Mesendoderm (in vitro differentiated cells): ENCODE results near the gene SLC39A3.

Source experiments
- DNase-seq: peaks from one replicate; pipeline ENCODE4 v3.0.0; 2013
- H2AK5ac ChIP-seq: 2 replicates; pipeline ENCODE4 v1.6.1; 2013; ENCODE audit warnings: low read length, inconsistent platforms
- H2BK120ac ChIP-seq: 2 replicates; pipeline ENCODE4 v1.6.1; 2013; ENCODE audit warnings: low read depth, mild to moderate bottlenecking, low read length, moderate library complexity, mixed read lengths
- H2BK15ac ChIP-seq: replicated peaks from 2 replicates; pipeline ENCODE4 v1.6.1; 2013; ENCODE audit warnings: low read depth, mild to moderate bottlenecking, moderate library complexity
- H2BK5ac ChIP-seq: 2 replicates; pipeline ENCODE4 v1.6.1; 2013; ENCODE audit warnings: low read length, inconsistent platforms
- H3K18ac ChIP-seq: 2 replicates; pipeline ENCODE4 v1.6.1; 2013; ENCODE audit warnings: mild to moderate bottlenecking, low read length, mixed read lengths
- H3K23ac ChIP-seq: one replicate; pipeline ENCODE4 v1.6.1; 2013; ENCODE audit warnings: low read length
- H3K27ac ChIP-seq: 2 replicates; pipeline ENCODE4 v1.5.1; 2013; ENCODE audit warnings: low read depth, mild to moderate bottlenecking, inconsistent platforms, low read length, moderate library complexity
- H3K27me3 ChIP-seq: 2 replicates; pipeline ENCODE4 v1.6.1; 2013; ENCODE audit warnings: low read length, control low read depth, mild to moderate bottlenecking, inconsistent platforms; ENCODE audit not compliant: insufficient read depth, poor library complexity
- H3K36me3 ChIP-seq: 2 replicates; pipeline ENCODE4 v1.6.1; 2013; ENCODE audit warnings: low read length, inconsistent platforms; ENCODE audit not compliant: control insufficient read depth, insufficient read depth
- H3K4ac ChIP-seq: one replicate; pipeline ENCODE4 v1.6.1; 2013; ENCODE audit warnings: low read depth, mild to moderate bottlenecking, low read length, moderate library complexity
- H3K4me1 ChIP-seq: 2 replicates; pipeline ENCODE4 v1.6.1; 2013; ENCODE audit warnings: low read depth, low read length, inconsistent platforms; ENCODE audit not compliant: control insufficient read depth
- H3K4me2 ChIP-seq: 2 replicates; pipeline ENCODE4 v1.6.1; 2013; ENCODE audit warnings: low read length
- H3K4me3 ChIP-seq: 2 replicates; pipeline ENCODE4 v1.5.1; 2013; ENCODE audit warnings: mild to moderate bottlenecking, low read length
- H3K56ac ChIP-seq: one replicate; pipeline ENCODE4 v1.6.1; 2013; ENCODE audit warnings: low read length
- H3K79me1 ChIP-seq: 2 replicates; pipeline ENCODE4 v1.6.1; 2013; ENCODE audit warnings: low read length, inconsistent platforms
- H3K79me2 ChIP-seq: 2 replicates; pipeline ENCODE4 v1.6.1; 2013; ENCODE audit warnings: mild to moderate bottlenecking, low read length; ENCODE audit not compliant: control insufficient read depth, insufficient read depth
- H3K9ac ChIP-seq: 2 replicates; pipeline ENCODE4 v1.6.1; 2013; ENCODE audit warnings: low read length, inconsistent platforms
- H4K5ac ChIP-seq: one replicate; pipeline ENCODE4 v1.6.1; 2013; ENCODE audit warnings: low read length
- H4K8ac ChIP-seq: one replicate; pipeline ENCODE4 v1.6.1; 2013; ENCODE audit warnings: low read depth, mild to moderate bottlenecking, control low read depth, low read length, moderate library complexity
- WGBS: extraction: QIAGEN DNeasy Blood & Tissue Kit; methylation state at CpG from one replicate; pipeline ENCODE4 v1.1.7; 2013; ENCODE audit warnings: low lambda C conversion rate, missing lambda C conversion rate; ENCODE audit not compliant: insufficient coverage; ENCODE audit errors: extremely low coverage; 5-methylcytosine and 5-hydroxymethylcytosine counted together

SLC39A3 gene

DNA sequence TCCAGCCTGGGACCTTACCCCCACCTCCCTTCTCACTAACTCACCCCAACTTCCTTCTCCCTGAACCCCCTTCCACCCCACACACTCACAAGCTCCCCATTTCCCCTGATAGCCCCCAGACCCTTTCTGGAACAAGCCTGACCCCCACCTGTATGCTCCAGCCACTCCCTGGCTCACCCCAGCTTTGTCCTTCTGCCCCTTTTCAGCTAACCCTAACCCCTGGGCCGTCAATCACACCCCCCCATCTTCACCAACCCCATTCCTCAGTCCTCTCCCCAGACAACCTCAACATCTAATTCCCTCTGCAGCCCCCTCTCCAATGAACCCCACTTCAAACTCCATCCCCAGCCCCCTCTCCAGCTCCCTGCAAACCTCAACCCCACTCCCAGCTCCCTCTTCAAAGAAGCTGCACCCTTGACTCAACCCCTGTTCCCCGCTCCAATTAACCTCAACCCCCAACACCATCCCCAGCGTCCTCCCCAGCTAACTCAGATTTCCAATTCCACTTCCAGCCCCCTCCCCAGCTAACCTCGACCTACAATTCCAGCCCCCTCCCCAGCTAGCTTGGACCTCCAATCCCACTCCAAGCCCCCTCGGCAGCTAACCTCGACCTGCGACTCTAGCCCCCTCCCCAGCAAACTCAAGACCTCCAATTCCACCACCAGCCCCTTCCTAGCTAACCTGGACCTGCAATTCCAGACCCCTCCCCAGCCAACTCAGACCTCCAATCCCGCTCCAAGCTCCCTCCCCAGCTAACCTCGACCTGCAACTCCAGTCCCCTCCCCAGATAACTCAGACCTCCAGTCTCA is 38.3 kb downstream of the SLC39A3 start:
- H3K23ac ChIP-seq: no peak overlapping the region
- no peak overlapping the region for H2BK120ac ChIP-seq
- peak overlapping the region; percentile 62 for H3K4me3 ChIP-seq
- H3K36me3 ChIP-seq: no peaks in the 10 kb centered on the region
- H3K18ac ChIP-seq: no peak overlapping the region
- no peak overlapping the region for H2AK5ac ChIP-seq
- whole genome bisulfite sequencing: no CpG with 5 or more reads among the region's 9 CpGs
- peak overlapping the region; percentile 71 for H3K9ac ChIP-seq
- no peak for DNase-seq
- H3K79me2 ChIP-seq: no peaks in the 10 kb centered on the region
- no peak overlapping the region for H4K5ac ChIP-seq
- H3K27ac ChIP-seq: no peak overlapping the region
- H2BK5ac ChIP-seq: no peak overlapping the region
- H3K4me1 ChIP-seq: no peaks in the 10 kb centered on the region
- H3K56ac ChIP-seq: peak overlapping the region; percentile 87
- H3K27me3 ChIP-seq: peaks cover 16% of the 10 kb centered on the region
- no peak overlapping the region for H4K8ac ChIP-seq
- H3K4ac ChIP-seq: no peak overlapping the region
- H2BK15ac ChIP-seq: no peak overlapping the region
- peak overlapping the region; percentile 77 for H3K4me2 ChIP-seq
- H3K79me1 ChIP-seq: no peaks in the 10 kb centered on the region

- Histone ChIP-seq H2BK120ac (no peak overlapping the region), H3K23ac (no peak overlapping the region), H3K36me3 (no peaks in the 10 kb centered on the region), H3K79me1 (no peaks in the 10 kb centered on the region), H3K27ac (no peak overlapping the region), H2BK15ac (no peak overlapping the region), H2AK5ac (no peak overlapping the region), H2BK5ac (no peak overlapping the region), H3K9ac (no peak overlapping the region), H3K79me2 (no peaks in the 10 kb centered on the region), H3K27me3 (peaks cover 16% of the 10 kb centered on the region), H4K5ac (no peak overlapping the region), H4K8ac (no peak overlapping the region), H3K18ac (no peak overlapping the region), H3K4me2 (no peak overlapping the region), H3K56ac (no peak overlapping the region), H3K4me1 (no peaks in the 10 kb centered on the region), H3K4me3 (no peak overlapping the region), H3K4ac (no peak overlapping the region)
- DNase-seq: no peak
- WGBS: no CpG with 5 or more reads among the region's 26 CpGs
These were observed 39.0 kb downstream of the SLC39A3 start for GRCh38 chr19:2700660-2701360.

DNA sequence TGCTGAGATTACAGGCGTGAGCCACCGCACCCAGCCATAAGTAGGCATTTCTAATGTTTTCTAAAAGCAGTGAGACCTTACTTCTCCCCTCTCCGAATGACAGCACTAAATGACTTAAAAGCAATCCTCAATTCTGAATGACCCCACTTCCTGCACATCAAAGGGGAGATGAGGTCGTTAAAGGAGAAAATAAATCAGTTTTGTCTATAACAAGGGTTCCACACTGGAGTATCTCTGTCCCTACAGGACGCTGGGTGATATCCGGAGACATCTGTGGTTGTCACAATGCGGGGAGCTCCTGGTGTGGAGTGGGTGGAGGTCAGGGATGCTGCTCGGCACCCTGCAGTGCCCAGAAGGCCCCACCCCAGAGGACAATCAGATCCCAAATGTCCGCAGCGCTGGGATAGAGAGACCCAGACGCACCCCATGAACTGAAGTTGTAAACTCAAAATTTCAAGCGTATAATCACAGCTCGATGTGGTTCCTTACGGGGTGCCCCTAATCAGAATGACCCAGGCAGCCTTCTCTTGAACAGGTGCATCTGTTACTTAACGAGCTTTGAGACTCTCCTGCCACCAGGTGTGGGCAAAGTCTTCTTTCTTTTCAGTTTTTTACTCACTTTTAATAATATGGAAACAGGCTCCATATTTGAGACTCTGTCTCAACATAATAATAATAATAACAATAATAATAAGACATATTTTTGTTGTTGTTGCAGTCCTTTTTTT is 40.2 kb downstream of the SLC39A3 start:
- no peak overlapping the region for H3K27ac ChIP-seq
- no peak overlapping the region for H3K56ac ChIP-seq
- H2AK5ac ChIP-seq: no peak overlapping the region
- H3K18ac ChIP-seq: no peak overlapping the region
- no CpG with 5 or more reads among the region's 15 CpGs for WGBS
- no peak overlapping the region for H2BK5ac ChIP-seq
- no peaks in the 10 kb centered on the region for H3K4me1 ChIP-seq
- H3K4ac ChIP-seq: no peak overlapping the region
- H3K36me3 ChIP-seq: no peaks in the 10 kb centered on the region
- no peak overlapping the region for H2BK15ac ChIP-seq
- no peak overlapping the region for H2BK120ac ChIP-seq
- no peak overlapping the region for H4K5ac ChIP-seq
- H3K27me3 ChIP-seq: peaks cover 16% of the 10 kb centered on the region
- H3K79me1 ChIP-seq: no peaks in the 10 kb centered on the region
- no peaks in the 10 kb centered on the region for H3K79me2 ChIP-seq
- DNase-seq: no peak
- H3K9ac ChIP-seq: no peak overlapping the region
- no peak overlapping the region for H4K8ac ChIP-seq
- no peak overlapping the region for H3K23ac ChIP-seq
- no peak overlapping the region for H3K4me2 ChIP-seq
- H3K4me3 ChIP-seq: no peak overlapping the region

- Histone ChIP-seq H3K23ac (no peak overlapping the region), H3K18ac (no peak overlapping the region), H3K4me1 (no peaks in the 10 kb centered on the region), H4K8ac (no peak overlapping the region), H2AK5ac (no peak overlapping the region), H3K9ac (no peak overlapping the region), H3K4me2 (no peak overlapping the region), H3K36me3 (no peaks in the 10 kb centered on the region), H2BK120ac (no peak overlapping the region), H3K27ac (no peak overlapping the region), H3K79me2 (no peaks in the 10 kb centered on the region), H3K56ac (no peak overlapping the region), H4K5ac (no peak overlapping the region), H2BK5ac (no peak overlapping the region), H3K4me3 (no peak overlapping the region), H3K79me1 (no peaks in the 10 kb centered on the region), H3K27me3 (no peaks in the 10 kb centered on the region), H3K4ac (no peak overlapping the region), H2BK15ac (no peak overlapping the region)
- DNase-seq: no peak
- WGBS: no CpG with 5 or more reads among the region's 5 CpGs
These were observed 45.6 kb downstream of the SLC39A3 start for GRCh38 chr19:2694196-2694595.

GRCh38 chr19:2693492-2694160 is 46.2 kb downstream of the SLC39A3 start:
- Histone ChIP-seq H4K8ac (peak overlapping the region; percentile 39), H3K27me3 (no peaks in the 10 kb centered on the region), H3K4me1 (no peaks in the 10 kb centered on the region), H3K4me2 (no peak overlapping the region), H2BK120ac (no peak overlapping the region), H3K23ac (no peak overlapping the region), H2AK5ac (no peak overlapping the region), H3K9ac (no peak overlapping the region), H2BK5ac (no peak overlapping the region), H3K4ac (no peak overlapping the region), H3K36me3 (no peaks in the 10 kb centered on the region), H3K79me2 (no peaks in the 10 kb centered on the region), H3K79me1 (no peaks in the 10 kb centered on the region), H3K4me3 (no peak overlapping the region), H3K18ac (no peak overlapping the region), H4K5ac (no peak overlapping the region), H3K56ac (no peak overlapping the region), H3K27ac (no peak overlapping the region), H2BK15ac (no peak overlapping the region)
- WGBS: no CpG with 5 or more reads among the region's 12 CpGs
- no peak for DNase-seq
